ENCODE results near the gene SFRP5.

DNA sequence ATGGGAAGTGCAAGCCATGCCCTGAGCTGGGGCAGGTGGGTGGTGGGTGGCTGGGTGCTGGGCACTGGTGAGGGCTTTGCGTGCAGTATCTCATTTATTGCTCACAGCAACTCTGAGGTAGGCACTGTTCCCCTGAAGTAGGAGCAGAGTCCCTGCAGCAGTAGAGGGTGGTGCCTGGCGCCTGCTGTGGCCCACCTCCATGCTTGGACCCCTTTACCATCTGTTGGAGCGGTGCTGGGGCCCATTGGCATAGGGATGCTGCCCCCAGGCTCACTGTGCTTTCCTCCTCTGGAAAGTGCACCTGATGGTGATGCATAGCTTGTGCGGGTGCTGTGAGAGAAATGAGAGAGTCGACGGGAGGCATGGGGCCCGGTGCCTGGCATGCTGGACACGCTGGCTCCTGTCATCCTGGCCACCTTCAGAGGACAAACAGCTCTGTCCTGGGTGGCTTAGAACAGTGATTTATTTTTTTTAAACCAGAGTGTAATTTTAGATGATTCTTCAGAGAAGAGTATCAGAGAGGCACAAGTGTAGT, 10.4 kb downstream of the SFRP5 start:
- no peak for TF ChIP-seq POLR2A (IDR thresholded peaks at IDR 0.05)
- TF ChIP-seq, protein P1, sequence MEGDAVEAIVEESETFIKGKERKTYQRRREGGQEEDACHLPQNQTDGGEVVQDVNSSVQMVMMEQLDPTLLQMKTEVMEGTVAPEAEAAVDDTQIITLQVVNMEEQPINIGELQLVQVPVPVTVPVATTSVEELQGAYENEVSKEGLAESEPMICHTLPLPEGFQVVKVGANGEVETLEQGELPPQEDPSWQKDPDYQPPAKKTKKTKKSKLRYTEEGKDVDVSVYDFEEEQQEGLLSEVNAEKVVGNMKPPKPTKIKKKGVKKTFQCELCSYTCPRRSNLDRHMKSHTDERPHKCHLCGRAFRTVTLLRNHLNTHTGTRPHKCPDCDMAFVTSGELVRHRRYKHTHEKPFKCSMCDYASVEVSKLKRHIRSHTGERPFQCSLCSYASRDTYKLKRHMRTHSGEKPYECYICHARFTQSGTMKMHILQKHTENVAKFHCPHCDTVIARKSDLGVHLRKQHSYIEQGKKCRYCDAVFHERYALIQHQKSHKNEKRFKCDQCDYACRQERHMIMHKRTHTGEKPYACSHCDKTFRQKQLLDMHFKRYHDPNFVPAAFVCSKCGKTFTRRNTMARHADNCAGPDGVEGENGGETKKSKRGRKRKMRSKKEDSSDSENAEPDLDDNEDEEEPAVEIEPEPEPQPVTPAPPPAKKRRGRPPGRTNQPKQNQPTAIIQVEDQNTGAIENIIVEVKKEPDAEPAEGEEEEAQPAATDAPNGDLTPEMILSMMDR (IDR thresholded peaks at IDR 0.05): no peak

All from body of pancreas (tissue), 4 donors.